ENCODE results near the gene PAPPA. TPM values are rescaled to one million over a fixed set of nuclear protein-coding genes. Genes with fewer than 3 reads are reported as not detected.

Gene PAPPA
- total RNA-seq, 1 experiment from 2014 or later = 0.22 TPM

- POLR2A ChIA-PET = no interaction called here
- CTCF ChIA-PET = interaction anchor here (0.6 kb wide), 1 partner anchor 339 kb away, joined by 3 read pairs; no protein-coding TSS in a partner anchor
- ATAC-seq (no peak), DNase-seq (ENCODE audit: low spot score) (no peak)
- H3K4me3 Mint-ChIP-seq = no peak overlapping the region
- no peaks in the 10 kb centered on the region for H3K36me3 Mint-ChIP-seq
- no peak for TF ChIP-seq NFATC4 (CRISPR knock-in tag; IDR thresholded peaks at IDR 0.05)
- TF ChIP-seq KAT7 (CRISPR knock-in tag; IDR thresholded peaks at IDR 0.05; ENCODE audit: borderline replicate concordance) = no peak
- TF ChIP-seq, protein P1, sequence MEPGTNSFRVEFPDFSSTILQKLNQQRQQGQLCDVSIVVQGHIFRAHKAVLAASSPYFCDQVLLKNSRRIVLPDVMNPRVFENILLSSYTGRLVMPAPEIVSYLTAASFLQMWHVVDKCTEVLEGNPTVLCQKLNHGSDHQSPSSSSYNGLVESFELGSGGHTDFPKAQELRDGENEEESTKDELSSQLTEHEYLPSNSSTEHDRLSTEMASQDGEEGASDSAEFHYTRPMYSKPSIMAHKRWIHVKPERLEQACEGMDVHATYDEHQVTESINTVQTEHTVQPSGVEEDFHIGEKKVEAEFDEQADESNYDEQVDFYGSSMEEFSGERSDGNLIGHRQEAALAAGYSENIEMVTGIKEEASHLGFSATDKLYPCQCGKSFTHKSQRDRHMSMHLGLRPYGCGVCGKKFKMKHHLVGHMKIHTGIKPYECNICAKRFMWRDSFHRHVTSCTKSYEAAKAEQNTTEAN (CRISPR knock-in tag; IDR thresholded peaks at IDR 0.05) = no peak
- TF ChIP-seq SOX15 (CRISPR knock-in tag; IDR thresholded peaks at IDR 0.05) = no peak
- no peak overlapping the region for H3K27ac Mint-ChIP-seq
- no peaks in the 10 kb centered on the region for H3K9me3 Mint-ChIP-seq
- H3K4me1 Mint-ChIP-seq = peaks cover 20% of the 10 kb centered on the region
- H3K27me3 Mint-ChIP-seq (ENCODE audit: low read depth) = peaks cover 13% of the 10 kb centered on the region
Measured at GRCh38 chr9:116322521-116322920, 168.9 kb downstream of the PAPPA start.

DNA sequence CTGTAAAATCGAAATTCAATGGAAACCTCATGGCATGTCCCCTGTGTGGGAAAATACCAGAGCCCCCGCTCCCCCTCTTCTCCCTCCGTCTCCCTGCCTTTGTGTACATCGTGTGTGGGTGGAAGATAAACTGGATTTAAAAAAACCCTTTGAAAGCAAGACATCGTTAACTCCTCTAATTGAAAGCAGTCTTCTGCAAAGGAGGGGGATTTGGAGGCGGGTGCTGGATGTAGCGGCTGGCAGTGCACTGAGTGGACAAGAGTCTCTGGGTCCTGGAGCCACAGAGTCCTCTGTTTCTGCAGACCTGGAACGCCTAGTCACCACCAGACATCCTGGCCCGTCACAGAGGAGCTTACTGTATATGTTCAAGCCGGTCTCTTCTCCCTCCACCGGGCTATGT is 169.4 kb downstream of the PAPPA start:
- POLR2A ChIA-PET = interaction anchor here (0.7 kb wide), 1 partner anchor 15 kb away, joined by 3 read pairs; no protein-coding TSS in a partner anchor
- no peaks in the 10 kb centered on the region for H3K36me3 Mint-ChIP-seq

More for the DNA sequence above, 169.4 kb downstream of the PAPPA start:
- no peak overlapping the region for H3K27ac Mint-ChIP-seq
- H3K4me3 Mint-ChIP-seq = no peak overlapping the region
- peaks cover 18% of the 10 kb centered on the region for H3K27me3 Mint-ChIP-seq (ENCODE audit: low read depth)
- no peak for TF ChIP-seq E2F4 (CRISPR knock-in tag; IDR thresholded peaks at IDR 0.05; ENCODE audit: borderline replicate concordance, low read depth)
- TF ChIP-seq, protein P2, sequence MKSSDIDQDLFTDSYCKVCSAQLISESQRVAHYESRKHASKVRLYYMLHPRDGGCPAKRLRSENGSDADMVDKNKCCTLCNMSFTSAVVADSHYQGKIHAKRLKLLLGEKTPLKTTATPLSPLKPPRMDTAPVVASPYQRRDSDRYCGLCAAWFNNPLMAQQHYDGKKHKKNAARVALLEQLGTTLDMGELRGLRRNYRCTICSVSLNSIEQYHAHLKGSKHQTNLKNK (CRISPR knock-in tag; IDR thresholded peaks at IDR 0.05) = no peak
- TF ChIP-seq, protein P3, sequence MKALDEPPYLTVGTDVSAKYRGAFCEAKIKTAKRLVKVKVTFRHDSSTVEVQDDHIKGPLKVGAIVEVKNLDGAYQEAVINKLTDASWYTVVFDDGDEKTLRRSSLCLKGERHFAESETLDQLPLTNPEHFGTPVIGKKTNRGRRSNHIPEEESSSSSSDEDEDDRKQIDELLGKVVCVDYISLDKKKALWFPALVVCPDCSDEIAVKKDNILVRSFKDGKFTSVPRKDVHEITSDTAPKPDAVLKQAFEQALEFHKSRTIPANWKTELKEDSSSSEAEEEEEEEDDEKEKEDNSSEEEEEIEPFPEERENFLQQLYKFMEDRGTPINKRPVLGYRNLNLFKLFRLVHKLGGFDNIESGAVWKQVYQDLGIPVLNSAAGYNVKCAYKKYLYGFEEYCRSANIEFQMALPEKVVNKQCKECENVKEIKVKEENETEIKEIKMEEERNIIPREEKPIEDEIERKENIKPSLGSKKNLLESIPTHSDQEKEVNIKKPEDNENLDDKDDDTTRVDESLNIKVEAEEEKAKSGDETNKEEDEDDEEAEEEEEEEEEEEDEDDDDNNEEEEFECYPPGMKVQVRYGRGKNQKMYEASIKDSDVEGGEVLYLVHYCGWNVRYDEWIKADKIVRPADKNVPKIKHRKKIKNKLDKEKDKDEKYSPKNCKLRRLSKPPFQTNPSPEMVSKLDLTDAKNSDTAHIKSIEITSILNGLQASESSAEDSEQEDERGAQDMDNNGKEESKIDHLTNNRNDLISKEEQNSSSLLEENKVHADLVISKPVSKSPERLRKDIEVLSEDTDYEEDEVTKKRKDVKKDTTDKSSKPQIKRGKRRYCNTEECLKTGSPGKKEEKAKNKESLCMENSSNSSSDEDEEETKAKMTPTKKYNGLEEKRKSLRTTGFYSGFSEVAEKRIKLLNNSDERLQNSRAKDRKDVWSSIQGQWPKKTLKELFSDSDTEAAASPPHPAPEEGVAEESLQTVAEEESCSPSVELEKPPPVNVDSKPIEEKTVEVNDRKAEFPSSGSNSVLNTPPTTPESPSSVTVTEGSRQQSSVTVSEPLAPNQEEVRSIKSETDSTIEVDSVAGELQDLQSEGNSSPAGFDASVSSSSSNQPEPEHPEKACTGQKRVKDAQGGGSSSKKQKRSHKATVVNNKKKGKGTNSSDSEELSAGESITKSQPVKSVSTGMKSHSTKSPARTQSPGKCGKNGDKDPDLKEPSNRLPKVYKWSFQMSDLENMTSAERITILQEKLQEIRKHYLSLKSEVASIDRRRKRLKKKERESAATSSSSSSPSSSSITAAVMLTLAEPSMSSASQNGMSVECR (CRISPR knock-in tag; IDR thresholded peaks at IDR 0.05; ENCODE audit: borderline replicate concordance) = no peak
- no peak for TF ChIP-seq CTCF (IDR thresholded peaks at IDR 0.05)
- TF ChIP-seq ETV6 (CRISPR knock-in tag; IDR thresholded peaks at IDR 0.05) = no peak
- TF ChIP-seq IRF2 (CRISPR knock-in tag; IDR thresholded peaks at IDR 0.05; ENCODE audit: borderline replicate concordance, low read depth) = no peak
- TF ChIP-seq IRF1 (CRISPR knock-in tag; IDR thresholded peaks at IDR 0.05) = no peak
- TF ChIP-seq, protein P4, sequence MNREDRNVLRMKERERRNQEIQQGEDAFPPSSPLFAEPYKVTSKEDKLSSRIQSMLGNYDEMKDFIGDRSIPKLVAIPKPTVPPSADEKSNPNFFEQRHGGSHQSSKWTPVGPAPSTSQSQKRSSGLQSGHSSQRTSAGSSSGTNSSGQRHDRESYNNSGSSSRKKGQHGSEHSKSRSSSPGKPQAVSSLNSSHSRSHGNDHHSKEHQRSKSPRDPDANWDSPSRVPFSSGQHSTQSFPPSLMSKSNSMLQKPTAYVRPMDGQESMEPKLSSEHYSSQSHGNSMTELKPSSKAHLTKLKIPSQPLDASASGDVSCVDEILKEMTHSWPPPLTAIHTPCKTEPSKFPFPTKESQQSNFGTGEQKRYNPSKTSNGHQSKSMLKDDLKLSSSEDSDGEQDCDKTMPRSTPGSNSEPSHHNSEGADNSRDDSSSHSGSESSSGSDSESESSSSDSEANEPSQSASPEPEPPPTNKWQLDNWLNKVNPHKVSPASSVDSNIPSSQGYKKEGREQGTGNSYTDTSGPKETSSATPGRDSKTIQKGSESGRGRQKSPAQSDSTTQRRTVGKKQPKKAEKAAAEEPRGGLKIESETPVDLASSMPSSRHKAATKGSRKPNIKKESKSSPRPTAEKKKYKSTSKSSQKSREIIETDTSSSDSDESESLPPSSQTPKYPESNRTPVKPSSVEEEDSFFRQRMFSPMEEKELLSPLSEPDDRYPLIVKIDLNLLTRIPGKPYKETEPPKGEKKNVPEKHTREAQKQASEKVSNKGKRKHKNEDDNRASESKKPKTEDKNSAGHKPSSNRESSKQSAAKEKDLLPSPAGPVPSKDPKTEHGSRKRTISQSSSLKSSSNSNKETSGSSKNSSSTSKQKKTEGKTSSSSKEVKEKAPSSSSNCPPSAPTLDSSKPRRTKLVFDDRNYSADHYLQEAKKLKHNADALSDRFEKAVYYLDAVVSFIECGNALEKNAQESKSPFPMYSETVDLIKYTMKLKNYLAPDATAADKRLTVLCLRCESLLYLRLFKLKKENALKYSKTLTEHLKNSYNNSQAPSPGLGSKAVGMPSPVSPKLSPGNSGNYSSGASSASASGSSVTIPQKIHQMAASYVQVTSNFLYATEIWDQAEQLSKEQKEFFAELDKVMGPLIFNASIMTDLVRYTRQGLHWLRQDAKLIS (CRISPR knock-in tag; IDR thresholded peaks at IDR 0.05; ENCODE audit: borderline replicate concordance) = no peak
- no peak for TF ChIP-seq MYBL2 (CRISPR knock-in tag; IDR thresholded peaks at IDR 0.05)
- TF ChIP-seq NFYB (CRISPR knock-in tag; conservative IDR thresholded peaks at IDR 0.05; ENCODE audit: low read depth) = no peak
- no peak for TF ChIP-seq MLX (CRISPR knock-in tag; IDR thresholded peaks at IDR 0.05)
- TF ChIP-seq KAT7 (CRISPR knock-in tag; IDR thresholded peaks at IDR 0.05; ENCODE audit: borderline replicate concordance) = no peak
- TF ChIP-seq, protein P1 (CRISPR knock-in tag; IDR thresholded peaks at IDR 0.05) = no peak
- no peak for TF ChIP-seq CREB1 (CRISPR knock-in tag; IDR thresholded peaks at IDR 0.05)
- no peak for TF ChIP-seq NFE2L1 (CRISPR knock-in tag; IDR thresholded peaks at IDR 0.05)
- no peak for TF ChIP-seq GTF2I (CRISPR knock-in tag; conservative IDR thresholded peaks at IDR 0.05)
- peaks cover 20% of the 10 kb centered on the region for H3K4me1 Mint-ChIP-seq
- CTCF ChIA-PET = no interaction called here
- DNase-seq (ENCODE audit: low spot score) (no peak), ATAC-seq (peak; percentile 63)
- no peaks in the 10 kb centered on the region for H3K9me3 Mint-ChIP-seq

All from WTC11 (cell line).